ENCODE data around the gene DOC2B. TPM values are rescaled to one million over a fixed set of nuclear protein-coding genes. Genes with fewer than 3 reads are reported as not detected.
"Not testable (repeated sequence)": the region's sequence is repeated elsewhere in the genome, so short reads cannot be mapped to it uniquely, and the experiment has no call there.

The DOC2B gene
- total RNA-seq, 1 donor from 2014 or later, result 29.7 TPM

GRCh38 chr17:227078-227945 lies 45.9 kb upstream of the DOC2B start:
- no peak overlapping the region for H3K4me3 ChIP-seq (ENCODE audit: low read depth, low read length)
- DNase-seq (ENCODE audit: low read depth), result no peak
- no peak for TF ChIP-seq CTCF (conservative IDR thresholded peaks at IDR 0.05; ENCODE audit: low read depth, low read length)

- DNase-seq (ENCODE audit: low read depth), result no peak
- no peak overlapping the region for H3K4me3 ChIP-seq (ENCODE audit: low read depth, low read length)
- TF ChIP-seq CTCF (conservative IDR thresholded peaks at IDR 0.05; ENCODE audit: low read depth, low read length), result no peak
These were observed 44.9 kb upstream of the DOC2B start for GRCh38 chr17:226108-227077.

- H3K4me3 ChIP-seq (ENCODE audit: low read depth, low read length), result no peak overlapping the region
- TF ChIP-seq CTCF (conservative IDR thresholded peaks at IDR 0.05; ENCODE audit: low read depth, low read length), result no peak
- DNase-seq (ENCODE audit: low read depth), result no peak
These were observed 44.1 kb upstream of the DOC2B start for GRCh38 chr17:225551-225950.

GRCh38 chr17:224576-224975 lies 43.1 kb upstream of the DOC2B start:
- not testable (repeated sequence) for H3K4me3 ChIP-seq (ENCODE audit: low read depth, low read length); DNase-seq (ENCODE audit: low read depth)

GRCh38 chr17:223723-224471 lies 42.4 kb upstream of the DOC2B start:
- TF ChIP-seq CTCF (conservative IDR thresholded peaks at IDR 0.05; ENCODE audit: low read depth, low read length), result no peak
- no peak for DNase-seq (ENCODE audit: low read depth)

GRCh38 chr17:222172-222571 lies 40.7 kb upstream of the DOC2B start:
- no peak for TF ChIP-seq CTCF (conservative IDR thresholded peaks at IDR 0.05; ENCODE audit: low read depth, low read length)
- no peak overlapping the region for H3K4me3 ChIP-seq (ENCODE audit: low read depth, low read length)
- DNase-seq (ENCODE audit: low read depth), result no peak

More at GRCh38 chr17:223723-224471, 42.4 kb upstream of the DOC2B start:
- H3K4me3 ChIP-seq (ENCODE audit: low read depth, low read length), result no peak overlapping the region
